ENCODE results near the gene RNPS1. TPM values are rescaled to one million over a fixed set of nuclear protein-coding genes. Genes with fewer than 3 reads are reported as not detected.

The RNPS1 gene
- total RNA-seq, 1 donor from 2014 or later: 73.5 TPM

DNA sequence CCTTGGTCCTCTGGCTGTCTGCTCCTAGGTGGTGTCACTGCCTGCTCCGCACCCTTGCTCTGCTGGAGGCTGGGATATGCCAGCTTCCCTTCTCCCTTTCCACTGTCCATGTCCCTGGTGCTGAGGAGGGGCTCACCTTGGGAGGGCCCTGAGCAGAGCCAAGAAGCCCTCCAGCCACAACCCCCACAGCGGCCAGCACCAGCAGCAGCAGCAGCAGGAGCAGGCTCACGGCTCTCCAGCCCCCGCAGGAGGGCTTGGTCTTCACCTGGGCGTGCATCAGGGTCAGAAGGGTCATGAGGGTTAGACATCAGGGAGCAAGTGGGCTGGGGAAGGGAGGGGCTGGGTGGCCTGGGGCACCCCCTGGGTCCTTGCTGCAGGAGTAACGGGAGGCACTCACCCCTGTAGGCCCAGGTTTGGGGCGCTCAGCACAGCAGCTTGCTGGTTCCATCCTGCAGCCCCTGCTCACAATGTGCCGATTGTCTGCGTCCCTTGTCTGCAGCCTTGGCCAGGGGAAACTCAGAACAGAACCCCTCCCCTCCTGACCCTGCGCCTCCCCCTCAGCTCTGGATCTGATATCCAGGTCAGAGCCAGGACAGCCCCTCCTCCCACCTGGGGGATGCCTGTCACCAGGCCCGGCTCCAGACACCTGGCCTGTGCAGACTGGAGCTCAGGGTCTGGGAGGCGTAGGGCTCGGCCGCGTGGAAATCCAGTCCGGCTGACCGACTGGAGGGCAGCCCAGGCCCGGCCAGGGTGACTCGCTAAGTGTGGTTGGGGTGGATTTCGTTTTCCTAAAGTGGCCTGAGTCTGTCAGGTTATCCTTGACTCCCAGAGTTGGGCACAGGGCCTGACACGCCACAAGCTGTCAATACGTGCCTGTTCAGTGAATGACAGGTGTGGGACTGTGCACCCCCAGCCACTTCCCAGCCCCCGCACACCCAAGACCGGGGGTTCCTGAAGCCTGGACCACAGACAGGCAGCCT, 57.2 kb downstream of the RNPS1 start, which contains the start of gene BRICD5:
Gene BRICD5 (minus strand): TSS at position 478 of the 980 bp plus-strand sequence. CDS start 30 bp downstream, at position 448.
- no peak for DNase-seq (ENCODE audit: low read depth)
- no peak for FAIRE-seq
- TF ChIP-seq, protein P1, sequence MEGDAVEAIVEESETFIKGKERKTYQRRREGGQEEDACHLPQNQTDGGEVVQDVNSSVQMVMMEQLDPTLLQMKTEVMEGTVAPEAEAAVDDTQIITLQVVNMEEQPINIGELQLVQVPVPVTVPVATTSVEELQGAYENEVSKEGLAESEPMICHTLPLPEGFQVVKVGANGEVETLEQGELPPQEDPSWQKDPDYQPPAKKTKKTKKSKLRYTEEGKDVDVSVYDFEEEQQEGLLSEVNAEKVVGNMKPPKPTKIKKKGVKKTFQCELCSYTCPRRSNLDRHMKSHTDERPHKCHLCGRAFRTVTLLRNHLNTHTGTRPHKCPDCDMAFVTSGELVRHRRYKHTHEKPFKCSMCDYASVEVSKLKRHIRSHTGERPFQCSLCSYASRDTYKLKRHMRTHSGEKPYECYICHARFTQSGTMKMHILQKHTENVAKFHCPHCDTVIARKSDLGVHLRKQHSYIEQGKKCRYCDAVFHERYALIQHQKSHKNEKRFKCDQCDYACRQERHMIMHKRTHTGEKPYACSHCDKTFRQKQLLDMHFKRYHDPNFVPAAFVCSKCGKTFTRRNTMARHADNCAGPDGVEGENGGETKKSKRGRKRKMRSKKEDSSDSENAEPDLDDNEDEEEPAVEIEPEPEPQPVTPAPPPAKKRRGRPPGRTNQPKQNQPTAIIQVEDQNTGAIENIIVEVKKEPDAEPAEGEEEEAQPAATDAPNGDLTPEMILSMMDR (IDR thresholded peaks at IDR 0.05; ENCODE audit: insufficient read depth, low read length, severe bottlenecking): no peak
- no peaks in the 10 kb centered on the region for H3K27me3 ChIP-seq (ENCODE audit: control insufficient read depth, insufficient read depth, low read length)
- peaks cover 18% of the 10 kb centered on the region for H3K36me3 ChIP-seq (ENCODE audit: control insufficient read depth, insufficient read depth, low read length)
- no peak within 1 kb of the TSS for H3K4me3 ChIP-seq (ENCODE audit: low read depth, low read length)

DNA sequence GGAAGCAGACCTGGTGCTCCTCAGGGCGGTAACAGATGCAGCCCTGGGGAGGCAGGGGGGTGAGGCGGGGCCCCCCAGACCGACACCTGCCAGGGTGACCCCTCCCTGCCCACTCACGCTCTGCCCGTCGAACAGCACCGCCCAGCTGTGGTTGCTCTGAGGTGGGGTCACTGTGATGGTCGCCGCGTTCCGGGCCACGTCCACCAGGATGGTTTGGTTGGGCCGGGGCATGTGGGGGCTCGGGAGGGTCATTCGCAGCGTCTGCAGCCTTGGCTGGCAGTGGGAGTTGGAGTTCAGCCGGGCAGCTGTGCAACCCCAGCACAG, 58.0 kb downstream of the RNPS1 start:
- Histone ChIP-seq H3K36me3 (ENCODE audit: control insufficient read depth, insufficient read depth, low read length) (peaks cover 18% of the 10 kb centered on the region), H3K27me3 (ENCODE audit: control insufficient read depth, insufficient read depth, low read length) (no peaks in the 10 kb centered on the region), H3K4me3 (ENCODE audit: low read depth, low read length) (no peak overlapping the region)
- FAIRE-seq: no peak
- DNase-seq (ENCODE audit: low read depth): no peak
- TF ChIP-seq, protein P1 (IDR thresholded peaks at IDR 0.05; ENCODE audit: insufficient read depth, low read length, severe bottlenecking): no peak

- DNase-seq (ENCODE audit: low read depth): no peak
- Histone ChIP-seq H3K4me3 (ENCODE audit: low read depth, low read length) (no peak overlapping the region), H3K36me3 (ENCODE audit: control insufficient read depth, insufficient read depth, low read length) (peaks cover 18% of the 10 kb centered on the region), H3K27me3 (ENCODE audit: control insufficient read depth, insufficient read depth, low read length) (no peaks in the 10 kb centered on the region)
- FAIRE-seq: no peak
- TF ChIP-seq, protein P1 (IDR thresholded peaks at IDR 0.05; ENCODE audit: insufficient read depth, low read length, severe bottlenecking): no peak
These were observed 58.5 kb downstream of the RNPS1 start for GRCh38 chr16:2209258-2210008.

DNA sequence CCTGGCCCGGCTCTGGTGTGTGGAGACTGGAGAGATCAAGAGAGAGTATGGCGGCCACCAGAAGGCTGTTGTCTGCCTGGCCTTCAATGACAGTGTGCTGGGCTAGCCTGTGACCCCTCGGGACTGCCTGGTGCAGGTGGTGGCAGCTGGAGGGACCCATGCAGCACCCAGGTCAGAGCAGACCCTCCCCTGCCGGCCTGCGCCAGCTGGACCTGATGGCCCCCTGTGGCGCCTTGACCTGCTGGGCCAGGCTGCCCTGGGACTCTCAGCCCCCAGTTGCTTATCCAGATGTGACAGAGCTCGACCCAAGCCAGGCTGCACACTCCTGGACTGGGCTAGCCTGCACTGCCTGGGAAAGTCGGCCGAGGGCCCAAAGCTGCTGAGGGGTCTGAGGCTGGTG, 59.2 kb downstream of the RNPS1 start:
- no peak for FAIRE-seq
- no peak for DNase-seq (ENCODE audit: low read depth)
- peaks cover 18% of the 10 kb centered on the region for H3K36me3 ChIP-seq (ENCODE audit: control insufficient read depth, insufficient read depth, low read length)
- TF ChIP-seq, protein P1 (IDR thresholded peaks at IDR 0.05; ENCODE audit: insufficient read depth, low read length, severe bottlenecking): no peak
- no peak overlapping the region for H3K4me3 ChIP-seq (ENCODE audit: low read depth, low read length)
- H3K27me3 ChIP-seq (ENCODE audit: control insufficient read depth, insufficient read depth, low read length): no peaks in the 10 kb centered on the region

- H3K36me3 ChIP-seq (ENCODE audit: control insufficient read depth, insufficient read depth, low read length): peaks cover 18% of the 10 kb centered on the region
- H3K4me3 ChIP-seq (ENCODE audit: low read depth, low read length): no peak overlapping the region
- FAIRE-seq (no peak), DNase-seq (ENCODE audit: low read depth) (no peak)
- H3K27me3 ChIP-seq (ENCODE audit: control insufficient read depth, insufficient read depth, low read length): no peaks in the 10 kb centered on the region
- TF ChIP-seq, protein P1 (IDR thresholded peaks at IDR 0.05; ENCODE audit: insufficient read depth, low read length, severe bottlenecking): no peak
These were observed 59.6 kb downstream of the RNPS1 start for GRCh38 chr16:2208308-2208707.
